ENCODE measurements around the gene CPVL. TPM values are rescaled to one million over a fixed set of nuclear protein-coding genes. Genes with fewer than 3 reads are reported as not detected.

CPVL gene
- total RNA-seq, 6 experiments from 2014 or later: 6.2 to 23.4 (median 8.8) TPM

GRCh38 chr7:29142021-29142727 lies 4.2 kb downstream of the CPVL start:
- Histone ChIP-seq H3K4me1 (peaks cover 0 to 18% (median 0%) of the 10 kb centered on the region in 4 donors), H3K27ac (no peak overlapping the region), H3K9me3 (no peaks in the 10 kb centered on the region), H3K27me3 (no peaks in the 10 kb centered on the region), H3K36me3 (no peaks in the 10 kb centered on the region), H3K4me3 (no peak overlapping the region)
- ATAC-seq: no peak
- DNase-seq: no peak
- no peak for TF ChIP-seq CTCF (IDR thresholded peaks at IDR 0.05)
- no peak for TF ChIP-seq POLR2A (IDR thresholded peaks at IDR 0.05)
- 70% methylated on average over 7 of the region's 7 CpGs for WGBS (ENCODE audit: insufficient coverage, low coverage, low lambda C conversion rate, missing lambda C conversion rate)
- intact Hi-C loops (cut with DNase I): no loop called here

GRCh38 chr7:29140873-29141468 lies 5.4 kb downstream of the CPVL start:
- peaks cover 0 to 11% (median 0%) of the 10 kb centered on the region in 4 donors for H3K4me1 ChIP-seq
- 73% methylated on average over 7 of the region's 7 CpGs for WGBS (ENCODE audit: insufficient coverage, low coverage, low lambda C conversion rate, missing lambda C conversion rate)
- H3K27ac ChIP-seq: no peak overlapping the region
- no peak for DNase-seq
- no peaks in the 10 kb centered on the region for H3K9me3 ChIP-seq
- no peaks in the 10 kb centered on the region for H3K27me3 ChIP-seq
- no peak overlapping the region for H3K4me3 ChIP-seq
- TF ChIP-seq POLR2A (IDR thresholded peaks at IDR 0.05) (no peak), CTCF (IDR thresholded peaks at IDR 0.05) (no peak)
- no peaks in the 10 kb centered on the region for H3K36me3 ChIP-seq
- peak; percentile 50 to 68 (median 56) for ATAC-seq
- intact Hi-C loops (cut with DNase I): no loop called here

DNA sequence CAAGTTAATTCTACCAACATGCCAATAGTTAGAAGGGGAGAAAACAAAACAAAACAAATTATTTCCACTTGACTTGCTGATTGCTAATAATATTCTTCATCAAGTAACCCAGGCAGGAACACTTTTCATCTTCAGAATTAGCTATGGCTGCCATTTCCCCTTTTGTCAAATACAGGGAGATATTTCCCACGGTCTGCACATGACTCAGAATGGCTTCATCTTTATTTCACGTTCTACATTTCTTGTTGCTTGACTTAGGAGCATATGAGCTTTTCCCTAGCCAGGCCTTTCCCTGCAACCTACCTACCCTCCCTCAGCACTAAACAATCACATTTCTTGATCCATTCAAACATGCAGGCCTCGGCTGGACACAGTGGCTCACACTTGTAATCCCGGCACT lies 6.5 kb downstream of the CPVL start:
- no peak for DNase-seq

GRCh38 chr7:29139191-29139590 lies 7.1 kb downstream of the CPVL start:
- intact Hi-C loops (cut with DNase I): no loop called here
- Histone ChIP-seq H3K27ac (no peak overlapping the region), H3K36me3 (no peaks in the 10 kb centered on the region), H3K27me3 (no peaks in the 10 kb centered on the region), H3K9me3 (no peaks in the 10 kb centered on the region), H3K4me3 (no peak overlapping the region), H3K4me1 (peaks cover 0 to 11% (median 0%) of the 10 kb centered on the region in 4 donors)
- no peak for TF ChIP-seq CTCF (IDR thresholded peaks at IDR 0.05)
- no peak for TF ChIP-seq POLR2A (IDR thresholded peaks at IDR 0.05)
- ATAC-seq (no peak), DNase-seq (no peak)
- 78% methylated on average over 2 of the region's 2 CpGs for WGBS (ENCODE audit: insufficient coverage, low coverage, low lambda C conversion rate, missing lambda C conversion rate)

More for the DNA sequence above, 6.5 kb downstream of the CPVL start:
- no peak for ATAC-seq
- no peaks in the 10 kb centered on the region for H3K9me3 ChIP-seq
- intact Hi-C loops (cut with DNase I): no loop called here
- H3K4me3 ChIP-seq: no peak overlapping the region
- TF ChIP-seq POLR2A (IDR thresholded peaks at IDR 0.05): no peak
- no peak for TF ChIP-seq CTCF (IDR thresholded peaks at IDR 0.05)
- 85% methylated on average over 4 of the region's 4 CpGs for WGBS (ENCODE audit: insufficient coverage, low coverage, low lambda C conversion rate, missing lambda C conversion rate)
- H3K4me1 ChIP-seq: peaks cover 0 to 11% (median 0%) of the 10 kb centered on the region in 4 donors
- no peaks in the 10 kb centered on the region for H3K36me3 ChIP-seq
- H3K27me3 ChIP-seq: no peaks in the 10 kb centered on the region
- H3K27ac ChIP-seq: no peak overlapping the region
